HG03439 (cell line): Measurements from ENCODE around the gene PER3.
A peak's percentile ranks its signal among the peaks of the same experiment; 100 is the strongest.

ENCODE experiments used
- ATAC-seq: cut with Tn5 transposase; IDR thresholded peaks from one replicate; pipeline ENCODE4 v1.9.1; 2021; ENCODE audit warnings: mild to moderate bottlenecking, moderate library complexity; ENCODE audit not compliant: unreplicated experiment

PER3 gene

DNA sequence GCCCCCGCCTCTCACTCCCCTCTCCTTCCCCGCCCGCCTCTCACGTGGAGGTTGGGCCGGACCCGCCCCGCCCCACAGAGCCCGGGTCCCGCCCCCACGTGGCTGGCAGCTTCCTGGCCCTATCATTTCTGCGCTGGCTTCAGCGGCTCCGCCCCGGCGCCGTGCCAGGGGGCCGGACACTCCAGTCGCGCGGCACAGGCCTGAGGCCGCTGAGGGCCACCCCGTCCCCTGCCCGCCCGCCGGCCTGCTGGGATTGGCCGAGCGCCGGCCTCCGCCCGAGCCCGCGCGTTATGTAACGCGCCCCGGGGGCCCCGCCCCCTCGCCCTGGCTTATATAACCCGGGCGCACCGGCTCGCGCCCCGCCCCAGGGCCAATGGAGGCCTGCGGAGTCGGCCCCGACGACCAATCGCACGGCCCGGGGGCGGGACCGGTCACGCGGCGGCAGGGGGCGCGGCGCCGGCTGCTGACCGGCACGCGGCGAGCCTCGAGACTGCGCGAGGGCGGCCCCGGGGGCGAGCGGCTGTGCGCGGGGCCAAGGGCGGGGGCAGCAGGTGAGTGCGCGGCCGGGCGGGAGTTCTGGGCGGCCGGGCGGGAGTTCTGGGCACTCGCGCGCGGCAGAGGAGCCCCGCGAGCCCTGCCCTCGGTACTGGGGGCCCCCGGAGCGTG is at the start of gene PER3:
Gene PER3 (plus strand): TSS at position 466 of the 666 bp plus-strand sequence. CDS start 587 bp downstream, outside the sequence.
- peak; percentile 89 for ATAC-seq

DNA sequence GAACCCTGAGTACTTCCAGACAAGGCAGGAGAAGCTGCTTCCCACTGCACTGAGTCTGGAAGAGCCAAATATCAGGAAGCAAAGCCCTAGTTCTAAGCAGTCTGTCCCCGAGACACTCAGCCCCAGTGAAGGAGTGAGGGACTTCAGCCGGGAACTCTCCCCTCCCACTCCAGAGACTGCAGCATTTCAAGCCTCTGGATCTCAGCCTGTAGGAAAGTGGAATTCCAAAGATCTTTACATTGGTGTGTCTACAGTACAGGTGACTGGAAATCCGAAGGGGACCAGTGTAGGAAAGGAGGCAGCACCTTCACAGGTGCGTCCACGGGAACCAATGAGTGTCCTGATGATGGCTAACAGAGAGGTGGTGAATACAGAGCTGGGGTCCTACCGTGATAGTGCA is 46.0 kb upstream of the PER3 start:
- no peak for ATAC-seq

DNA sequence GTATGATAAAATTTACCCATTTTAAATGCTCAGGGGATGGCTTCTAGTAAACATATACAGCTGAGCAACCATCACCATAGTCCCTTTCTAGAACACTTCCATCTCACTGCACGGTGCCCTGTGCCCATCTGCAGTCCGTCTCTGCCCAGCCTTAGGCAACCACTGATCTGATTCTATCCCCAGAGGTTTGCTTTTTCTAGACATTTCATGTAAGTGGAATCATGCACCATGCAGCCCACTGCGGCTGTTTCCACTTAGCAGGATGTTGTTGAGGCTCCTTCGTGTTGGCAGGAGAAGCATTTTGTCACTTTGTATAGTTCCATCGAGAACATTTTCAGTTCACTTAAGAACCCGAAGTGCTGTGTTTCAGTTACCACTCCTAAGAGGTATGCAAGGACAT is 40.7 kb upstream of the PER3 start:
- ATAC-seq: no peak

- ATAC-seq: no peak
Observed at GRCh38 chr1:7744882-7745281, 39.2 kb upstream of the PER3 start.

DNA sequence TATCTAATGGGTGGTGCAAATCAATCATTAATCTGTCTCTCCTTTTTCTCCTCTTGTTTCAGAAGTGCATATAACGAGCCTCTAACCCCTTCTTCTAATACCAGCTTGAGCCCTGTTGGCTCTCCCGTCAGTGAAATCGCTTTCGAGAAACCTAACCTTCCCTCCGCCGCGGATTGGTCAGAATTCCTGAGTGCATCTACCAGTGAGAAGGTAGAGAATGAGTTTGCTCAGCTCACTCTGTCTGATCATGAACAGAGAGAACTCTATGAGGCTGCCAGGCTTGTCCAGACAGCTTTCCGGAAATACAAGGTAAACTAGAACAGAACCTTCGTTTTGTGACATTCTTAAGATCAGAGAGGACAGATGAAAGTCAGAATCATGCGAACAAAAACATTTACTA is 38.3 kb upstream of the PER3 start:
- no peak for ATAC-seq

DNA sequence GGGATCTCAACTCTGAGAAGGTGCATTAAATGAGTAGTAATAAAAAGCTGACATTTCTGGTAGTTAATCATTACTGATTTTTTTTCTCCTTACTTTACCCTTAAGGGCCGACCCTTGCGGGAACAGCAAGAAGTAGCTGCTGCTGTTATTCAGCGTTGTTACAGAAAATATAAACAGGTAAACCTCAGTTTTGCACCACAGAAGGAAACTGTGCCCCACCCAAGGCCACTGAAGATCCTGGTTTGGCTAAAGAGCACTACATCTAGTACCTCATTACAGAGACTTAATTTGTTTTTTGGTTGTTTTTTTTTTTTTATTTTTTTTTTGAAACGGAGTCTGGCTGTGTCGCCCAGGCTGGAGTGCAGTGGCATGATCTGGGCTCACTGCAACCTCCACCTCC is 36.5 kb upstream of the PER3 start:
- no peak for ATAC-seq

- no peak for ATAC-seq
Observed at GRCh38 chr1:7749126-7749525, 35.0 kb upstream of the PER3 start.

DNA sequence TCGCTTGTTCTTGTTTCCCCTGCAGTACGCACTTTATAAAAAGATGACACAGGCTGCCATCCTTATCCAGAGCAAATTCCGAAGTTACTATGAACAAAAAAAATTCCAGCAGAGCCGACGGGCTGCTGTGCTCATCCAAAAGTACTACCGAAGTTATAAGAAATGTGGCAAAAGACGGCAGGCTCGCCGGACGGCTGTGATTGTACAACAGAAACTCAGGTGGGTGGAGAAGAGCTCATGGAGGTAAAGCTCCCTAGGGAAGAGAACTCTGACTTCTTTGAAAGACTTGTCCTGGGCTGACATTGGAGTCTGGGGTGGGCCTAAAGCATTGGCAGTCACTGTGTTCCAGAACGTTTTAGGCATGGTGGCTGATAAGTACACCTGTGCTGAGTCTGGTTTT is 32.9 kb upstream of the PER3 start:
- no peak for ATAC-seq

DNA sequence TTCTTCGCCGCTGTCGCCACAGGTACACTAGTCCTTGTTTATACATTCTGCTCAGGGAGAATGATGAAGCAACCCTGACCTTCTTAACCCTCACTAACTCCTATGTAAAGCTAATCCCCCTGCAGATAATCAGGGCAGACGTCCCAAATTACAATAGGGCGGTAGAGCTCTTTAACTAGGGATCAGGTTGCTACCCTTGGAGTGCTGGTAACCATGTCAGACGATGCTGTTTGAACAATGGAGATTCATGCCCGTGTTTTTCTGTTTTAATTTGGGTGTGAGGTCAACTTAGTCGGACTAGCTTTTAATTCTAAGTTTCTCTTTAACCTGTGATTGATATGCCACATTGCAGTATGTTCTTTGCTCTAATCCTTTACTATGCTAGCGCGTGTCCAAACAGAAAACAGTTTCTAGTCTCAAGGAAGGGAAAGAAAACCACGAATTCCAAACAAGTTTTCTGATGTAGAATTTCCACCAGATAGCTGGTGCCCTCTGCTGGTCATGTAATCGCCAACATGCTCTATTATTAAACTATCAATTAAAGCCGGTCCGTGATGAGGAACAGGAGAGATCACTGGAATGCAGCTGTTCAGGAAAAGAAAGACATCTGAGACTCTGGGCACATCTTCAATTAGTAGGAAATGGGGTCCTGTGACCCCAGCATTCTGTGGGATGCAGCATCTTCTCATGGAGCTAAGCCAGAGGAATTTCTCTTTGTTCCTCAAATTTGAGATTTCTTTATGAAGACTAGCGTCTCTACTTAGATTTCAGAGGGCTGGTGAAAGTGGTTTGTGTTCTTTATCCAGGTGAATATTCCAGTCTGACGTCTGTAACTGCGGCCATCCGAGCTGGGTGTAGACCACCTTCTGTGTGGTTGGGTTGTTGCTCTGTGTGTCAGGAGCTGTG is 31.3 kb upstream of the PER3 start:
- ATAC-seq: no peak

DNA sequence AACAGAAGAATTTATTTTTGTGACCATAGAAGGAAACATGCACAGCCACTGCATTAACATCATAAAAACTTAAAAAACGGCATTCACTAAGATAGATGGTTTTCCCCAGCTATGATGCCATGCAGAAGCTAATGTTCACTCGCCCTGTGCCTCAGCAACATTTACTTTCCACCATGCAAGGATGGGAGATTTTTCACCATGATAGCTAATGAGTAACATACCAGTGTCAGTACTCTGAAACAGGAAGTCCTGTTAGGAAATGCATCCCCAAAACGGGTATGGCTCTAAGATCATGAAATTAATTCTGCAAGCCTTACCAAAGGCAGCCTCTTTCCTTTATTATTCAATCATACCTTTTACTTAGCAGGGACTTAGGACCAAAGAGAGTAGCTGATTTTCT is 30.4 kb upstream of the PER3 start:
- ATAC-seq: no peak

DNA sequence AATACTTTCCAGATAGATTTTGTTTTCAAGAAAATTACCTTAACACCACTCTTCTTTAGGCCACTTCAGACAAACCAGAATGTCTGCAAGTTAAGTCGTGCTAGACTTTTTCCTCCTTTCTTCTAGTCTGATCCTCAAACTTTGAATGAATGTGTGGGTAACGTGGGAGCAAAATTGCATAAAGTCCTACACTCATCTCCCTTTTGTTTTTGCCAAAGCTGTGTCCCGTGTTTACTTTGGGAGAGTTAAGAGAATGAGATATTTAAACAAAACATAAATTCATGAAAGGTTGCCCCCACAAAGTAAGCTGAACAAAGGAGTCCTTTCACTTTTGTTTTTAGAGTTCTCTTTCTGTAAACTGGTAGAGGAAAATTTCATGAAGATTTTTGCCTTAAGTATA is 29.9 kb upstream of the PER3 start:
- ATAC-seq: no peak

GRCh38 chr1:7755448-7755847 is 28.6 kb upstream of the PER3 start:
- ATAC-seq: no peak

DNA sequence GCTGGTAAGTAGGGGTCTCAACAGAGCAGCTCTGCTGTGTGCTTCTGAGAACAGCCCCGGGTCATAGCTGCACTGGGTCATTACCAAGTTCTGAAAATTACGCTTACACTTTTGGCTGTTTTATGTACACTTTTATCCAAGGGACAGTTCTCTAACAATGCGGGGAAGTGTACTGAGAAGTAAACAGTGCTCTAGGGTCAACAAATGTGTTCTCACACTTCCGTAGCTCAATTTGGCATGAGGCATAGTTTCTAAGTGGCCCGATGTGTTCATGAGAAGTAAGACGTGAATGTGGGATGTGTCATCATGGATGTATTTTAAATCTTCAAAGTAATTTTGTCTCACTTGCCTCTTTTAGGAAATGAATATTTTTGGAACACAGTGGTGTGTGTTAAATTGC is 23.8 kb upstream of the PER3 start:
- no peak for ATAC-seq

DNA sequence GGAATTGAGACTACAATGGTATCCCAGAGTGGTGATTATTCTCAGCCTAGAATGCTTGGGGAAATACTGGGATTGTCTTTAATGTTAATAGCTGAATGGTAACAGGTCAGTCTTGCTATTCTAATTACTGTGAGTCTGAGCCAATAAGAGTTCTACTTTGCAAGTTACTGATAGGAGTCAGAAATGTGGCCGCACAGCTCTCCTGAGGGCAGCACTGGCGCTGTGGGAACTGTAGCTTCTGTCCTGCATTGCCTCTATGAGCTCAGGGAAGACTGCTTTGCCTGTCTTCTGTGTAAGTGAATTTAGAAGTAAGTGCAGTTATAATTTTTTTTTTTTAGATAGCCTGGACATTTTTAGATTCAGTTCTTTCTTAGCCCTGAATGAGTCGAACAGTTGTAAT is 23.0 kb upstream of the PER3 start:
- no peak for ATAC-seq

- ATAC-seq: no peak
Observed at GRCh38 chr1:7767176-7767575, 16.9 kb upstream of the PER3 start.

DNA sequence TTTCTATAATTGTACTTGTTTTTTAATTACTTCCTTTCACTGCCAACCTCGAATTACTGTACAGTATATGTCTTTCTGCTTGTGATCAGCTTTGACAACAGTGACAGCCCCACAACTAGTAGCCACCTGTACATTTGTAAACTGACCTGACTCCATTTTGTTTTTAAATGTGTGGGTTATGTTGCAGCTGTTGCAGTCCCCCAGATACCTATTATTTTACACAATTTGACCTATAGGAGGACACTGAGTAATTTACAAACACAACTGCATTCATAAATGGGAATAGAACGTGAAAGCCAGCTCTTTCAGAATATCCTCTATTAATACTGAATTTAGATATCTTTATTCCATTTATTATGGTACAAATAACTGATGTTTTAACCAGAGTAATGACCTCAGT is 15.5 kb upstream of the PER3 start:
- no peak for ATAC-seq

GRCh38 chr1:7769673-7770412 is 14.2 kb upstream of the PER3 start:
- ATAC-seq: no peak

- ATAC-seq: no peak
Observed at GRCh38 chr1:7770669-7770996, 13.5 kb upstream of the PER3 start.

- ATAC-seq: peak; percentile 77
Observed at GRCh38 chr1:7770997-7771822, 12.9 kb upstream of the PER3 start, which contains the start of gene VAMP3. VAMP3 (plus strand) TSS chr1:7771296; CDS start chr1:7771384, 88 bp downstream.

DNA sequence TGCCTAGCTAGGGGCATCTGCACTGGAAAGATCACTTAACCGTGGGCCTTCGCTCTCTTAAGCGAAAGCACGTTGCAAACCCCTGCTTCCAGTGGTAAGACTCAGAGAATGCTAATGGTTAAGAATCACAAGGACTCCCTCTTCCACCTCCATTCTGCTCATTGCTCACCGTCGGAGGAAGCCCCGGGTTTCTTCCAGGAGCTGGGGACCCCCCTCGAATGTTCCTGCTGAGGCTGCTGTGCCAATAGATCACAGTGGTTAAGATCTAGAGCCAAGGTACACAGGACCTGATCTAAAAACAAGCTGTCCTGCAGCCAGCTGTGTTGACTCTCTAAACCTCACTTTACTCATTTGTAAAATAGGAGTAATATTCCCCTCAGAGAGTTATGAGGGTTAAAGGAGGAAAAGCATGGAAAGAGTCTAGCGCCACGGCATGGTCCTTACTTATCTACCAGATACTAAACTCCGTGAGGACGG is 12.2 kb upstream of the PER3 start:
- ATAC-seq: no peak

DNA sequence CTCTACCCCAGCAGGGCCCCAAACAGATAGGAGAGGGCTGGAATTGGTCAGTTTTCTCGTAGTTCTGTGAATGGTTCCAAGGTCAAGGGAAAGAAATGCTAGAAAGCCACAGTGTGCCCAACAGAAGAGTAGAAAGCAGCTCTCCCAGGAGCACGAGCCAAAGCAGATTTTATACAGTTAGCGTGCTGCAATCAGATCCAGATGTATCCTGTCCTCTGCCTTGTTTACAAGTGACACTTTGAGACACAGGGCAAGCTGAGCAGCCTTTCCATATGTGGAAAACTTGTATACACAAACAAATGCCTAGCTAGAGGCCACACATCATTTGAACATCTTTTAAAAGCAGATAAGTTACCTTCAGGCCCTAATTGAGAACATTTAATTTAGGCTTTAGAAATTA is 6.5 kb upstream of the PER3 start:
- no peak for ATAC-seq
